ENCODE results near the gene ERMARD. TPM values are rescaled to one million over a fixed set of nuclear protein-coding genes. Genes with fewer than 3 reads are reported as not detected.

ERMARD gene
- total RNA-seq, 1 experiment from 2014 or later: 22.9 TPM

GRCh38 chr6:169784821-169785340 is 33.5 kb downstream of the ERMARD start:
- no peak for DNase-seq
- Histone ChIP-seq H3K36me3 (replicated peaks; ENCODE audit: control insufficient read depth, insufficient read depth, low read length) (no peaks in the 10 kb centered on the region; the same call in 1 of the 2 replicates), H3K27me3 (ENCODE audit: control insufficient read depth, insufficient read depth, low read length) (peaks cover 5% of the 10 kb centered on the region)

GRCh38 chr6:169785566-169785965 is 34.1 kb downstream of the ERMARD start:
- DNase-seq: no peak
- H3K36me3 ChIP-seq (replicated peaks; ENCODE audit: control insufficient read depth, insufficient read depth, low read length): no peaks in the 10 kb centered on the region; the same call in 1 of the 2 replicates
- H3K4me3 ChIP-seq (ENCODE audit: insufficient read depth, low read depth, low read length): no peak overlapping the region
- H3K27me3 ChIP-seq (ENCODE audit: control insufficient read depth, insufficient read depth, low read length): peaks cover 8% of the 10 kb centered on the region

More at GRCh38 chr6:169784821-169785340, 33.5 kb downstream of the ERMARD start:
- no peak overlapping the region for H3K4me3 ChIP-seq (ENCODE audit: insufficient read depth, low read depth, low read length)

- H3K4me3 ChIP-seq (ENCODE audit: insufficient read depth, low read depth, low read length): no peak overlapping the region
- H3K36me3 ChIP-seq (replicated peaks; ENCODE audit: control insufficient read depth, insufficient read depth, low read length): no peaks in the 10 kb centered on the region; the same call in 1 of the 2 replicates
- no peak for DNase-seq
- peaks cover 10% of the 10 kb centered on the region for H3K27me3 ChIP-seq (ENCODE audit: control insufficient read depth, insufficient read depth, low read length)
Observed at GRCh38 chr6:169786349-169786748, 34.9 kb downstream of the ERMARD start.

GRCh38 chr6:169787797-169788196 is 36.4 kb downstream of the ERMARD start:
- Histone ChIP-seq H3K4me3 (ENCODE audit: insufficient read depth, low read depth, low read length) (no peak overlapping the region), H3K27me3 (ENCODE audit: control insufficient read depth, insufficient read depth, low read length) (peaks cover 10% of the 10 kb centered on the region), H3K36me3 (replicated peaks; ENCODE audit: control insufficient read depth, insufficient read depth, low read length) (no peaks in the 10 kb centered on the region)
- no peak for DNase-seq

DNA sequence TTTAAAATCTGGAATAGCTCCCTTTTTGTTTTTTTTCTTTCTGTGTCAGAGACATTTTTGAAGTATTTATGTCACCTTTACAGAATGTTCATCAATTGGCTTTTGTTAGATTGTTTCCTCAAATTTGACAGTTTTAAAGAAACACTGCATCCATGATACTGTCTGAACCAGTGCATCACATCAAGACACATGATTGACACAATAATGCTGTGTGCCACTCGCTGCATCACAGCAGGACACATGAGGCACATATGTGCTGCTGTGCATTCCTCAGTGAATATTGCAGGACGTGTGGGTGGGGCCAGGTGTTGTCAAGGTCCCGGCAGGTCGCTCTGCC is 37.4 kb downstream of the ERMARD start:
- Histone ChIP-seq H3K36me3 (replicated peaks; ENCODE audit: control insufficient read depth, insufficient read depth, low read length) (no peaks in the 10 kb centered on the region), H3K27me3 (ENCODE audit: control insufficient read depth, insufficient read depth, low read length) (peaks cover 10% of the 10 kb centered on the region), H3K4me3 (ENCODE audit: insufficient read depth, low read depth, low read length) (no peak overlapping the region)
- no peak for DNase-seq

GRCh38 chr6:169789146-169789943 is 37.9 kb downstream of the ERMARD start:
- DNase-seq: no peak
- no peaks in the 10 kb centered on the region for H3K36me3 ChIP-seq (replicated peaks; ENCODE audit: control insufficient read depth, insufficient read depth, low read length)
- H3K4me3 ChIP-seq (ENCODE audit: insufficient read depth, low read depth, low read length): no peak overlapping the region
- peaks cover 10% of the 10 kb centered on the region for H3K27me3 ChIP-seq (ENCODE audit: control insufficient read depth, insufficient read depth, low read length)

DNA sequence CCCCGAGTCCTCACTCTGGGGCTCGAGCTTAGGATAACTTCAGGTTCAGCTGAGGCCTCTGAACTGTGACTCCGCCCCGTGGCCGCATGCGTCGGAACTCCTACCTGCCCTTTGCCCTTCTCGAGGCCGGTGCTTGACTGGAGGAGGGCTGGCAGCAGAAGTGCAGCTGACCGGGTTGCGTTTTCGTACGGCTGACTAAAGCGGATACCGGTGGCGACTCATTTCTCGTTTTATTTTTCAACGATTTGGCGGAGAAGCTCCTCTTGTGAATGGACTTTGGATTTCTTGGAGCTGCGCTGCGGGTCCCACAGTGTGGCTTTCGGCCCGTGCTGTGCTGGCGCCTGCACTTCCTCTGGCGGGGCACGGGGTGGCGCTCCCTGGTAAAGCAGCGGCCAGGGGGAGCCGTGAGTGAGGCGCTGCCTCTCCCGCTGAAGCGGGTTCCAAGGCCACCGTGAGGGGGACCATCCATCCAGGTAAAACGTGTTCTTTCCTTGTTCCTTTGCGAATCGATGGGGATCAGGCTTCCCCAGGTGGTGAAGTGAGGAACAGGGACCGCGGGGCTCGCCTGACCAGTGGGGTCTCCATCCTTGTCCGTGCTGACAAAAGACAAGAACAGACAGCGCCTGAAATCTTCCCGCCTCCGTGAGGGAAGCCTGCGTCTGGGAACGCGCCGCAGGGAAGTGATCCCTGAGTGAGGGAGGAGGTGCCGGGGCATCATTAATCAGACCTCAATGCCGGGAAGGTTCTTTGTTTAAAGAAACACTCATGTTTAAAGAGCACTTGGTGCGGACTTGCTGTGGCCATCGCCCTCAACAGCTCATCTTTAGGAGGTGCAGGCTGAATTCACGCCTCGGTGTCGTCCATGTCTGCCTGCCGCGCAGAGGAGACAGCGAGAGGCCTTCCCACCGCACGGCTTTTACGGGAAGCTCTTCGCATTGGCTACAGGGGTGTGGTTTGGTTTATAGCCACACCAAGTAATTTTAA is 38.8 kb downstream of the ERMARD start:
- Histone ChIP-seq H3K4me3 (ENCODE audit: insufficient read depth, low read depth, low read length) (peak overlapping the region; percentile 36), H3K27me3 (ENCODE audit: control insufficient read depth, insufficient read depth, low read length) (peaks cover 10% of the 10 kb centered on the region), H3K36me3 (replicated peaks; ENCODE audit: control insufficient read depth, insufficient read depth, low read length) (no peaks in the 10 kb centered on the region)
- peak; percentile 95 for DNase-seq

- no peak for DNase-seq
- no peaks in the 10 kb centered on the region for H3K36me3 ChIP-seq (replicated peaks; ENCODE audit: control insufficient read depth, insufficient read depth, low read length)
- H3K4me3 ChIP-seq (ENCODE audit: insufficient read depth, low read depth, low read length): no peak overlapping the region
- peaks cover 10% of the 10 kb centered on the region for H3K27me3 ChIP-seq (ENCODE audit: control insufficient read depth, insufficient read depth, low read length)
Observed at GRCh38 chr6:169791721-169792131, 40.3 kb downstream of the ERMARD start.

GRCh38 chr6:169792306-169793015 is 41.0 kb downstream of the ERMARD start:
- DNase-seq: no peak

DNA sequence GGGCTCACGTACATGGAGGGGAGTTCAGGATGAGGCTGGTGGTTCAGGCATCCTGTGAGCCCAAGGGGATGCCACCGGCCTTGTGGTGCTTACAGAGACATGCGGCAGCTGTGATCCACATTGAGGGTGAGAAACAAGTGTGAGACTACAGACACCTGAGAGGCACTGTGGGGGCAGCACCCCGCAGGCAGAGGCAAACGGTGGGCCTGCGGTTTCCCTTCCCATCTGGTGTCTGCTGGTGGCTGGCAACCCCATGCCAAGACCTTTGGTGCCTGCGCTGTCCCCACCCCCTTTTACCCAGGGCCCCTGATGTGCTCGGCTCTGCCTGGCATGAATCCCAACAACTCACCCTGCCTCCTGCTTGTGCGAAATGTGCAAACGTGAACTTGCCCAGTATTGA is 42.0 kb downstream of the ERMARD start:
- no peak for DNase-seq
- H3K4me3 ChIP-seq (ENCODE audit: insufficient read depth, low read depth, low read length): no peak overlapping the region
- H3K27me3 ChIP-seq (ENCODE audit: control insufficient read depth, insufficient read depth, low read length): peaks cover 10% of the 10 kb centered on the region
- H3K36me3 ChIP-seq (replicated peaks; ENCODE audit: control insufficient read depth, insufficient read depth, low read length): no peaks in the 10 kb centered on the region

More at GRCh38 chr6:169792306-169793015, 41.0 kb downstream of the ERMARD start:
- H3K27me3 ChIP-seq (ENCODE audit: control insufficient read depth, insufficient read depth, low read length): peaks cover 10% of the 10 kb centered on the region
- no peak overlapping the region for H3K4me3 ChIP-seq (ENCODE audit: insufficient read depth, low read depth, low read length)
- H3K36me3 ChIP-seq (replicated peaks; ENCODE audit: control insufficient read depth, insufficient read depth, low read length): no peaks in the 10 kb centered on the region

- peaks cover 7% of the 10 kb centered on the region for H3K27me3 ChIP-seq (ENCODE audit: control insufficient read depth, insufficient read depth, low read length)
- no peak overlapping the region for H3K4me3 ChIP-seq (ENCODE audit: insufficient read depth, low read depth, low read length)
- DNase-seq: no peak
- H3K36me3 ChIP-seq (replicated peaks; ENCODE audit: control insufficient read depth, insufficient read depth, low read length): no peaks in the 10 kb centered on the region
Observed at GRCh38 chr6:169794317-169795055, 43.1 kb downstream of the ERMARD start.

DNA sequence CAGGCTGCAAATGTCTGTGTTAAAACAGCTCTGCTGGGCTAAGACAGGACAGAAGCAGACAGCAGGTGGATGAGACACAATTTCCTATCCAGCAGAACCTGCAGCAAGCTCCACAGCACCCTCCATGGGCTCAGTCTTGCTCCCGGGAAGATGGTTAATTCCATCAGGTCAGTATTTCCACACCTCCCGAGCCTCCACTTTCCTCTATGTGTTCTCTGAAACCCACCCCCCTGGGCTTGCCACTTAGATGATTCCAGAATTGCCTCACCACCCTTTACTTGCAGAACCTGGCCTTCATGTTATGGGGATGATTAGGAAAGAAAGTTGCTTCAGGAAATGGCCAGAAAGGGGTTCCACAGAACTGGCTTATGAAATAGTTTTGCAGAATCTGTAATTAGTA is 43.8 kb downstream of the ERMARD start:
- no peak overlapping the region for H3K4me3 ChIP-seq (ENCODE audit: insufficient read depth, low read depth, low read length)
- H3K36me3 ChIP-seq (replicated peaks; ENCODE audit: control insufficient read depth, insufficient read depth, low read length): no peaks in the 10 kb centered on the region
- no peak for DNase-seq
- H3K27me3 ChIP-seq (ENCODE audit: control insufficient read depth, insufficient read depth, low read length): peaks cover 5% of the 10 kb centered on the region

- no peak overlapping the region for H3K4me3 ChIP-seq (ENCODE audit: insufficient read depth, low read depth, low read length)
- H3K36me3 ChIP-seq (replicated peaks; ENCODE audit: control insufficient read depth, insufficient read depth, low read length): no peaks in the 10 kb centered on the region
- DNase-seq: no peak
- no peaks in the 10 kb centered on the region for H3K27me3 ChIP-seq (ENCODE audit: control insufficient read depth, insufficient read depth, low read length)
Observed at GRCh38 chr6:169798764-169799473, 47.5 kb downstream of the ERMARD start.

Measured in H7 (cell line).